NCI-H2107 (cell line): Measurements from ENCODE around the gene COPB1.
"Not testable (repeated sequence)": the region's sequence is repeated elsewhere in the genome, so short reads cannot be mapped to it uniquely, and the experiment has no call there.

Experiments used
- DNase-seq: peaks from one replicate; lab custom pipeline; 2025; lab: John Stamatoyannopoulos, UW

COPB1 gene

GRCh38 chr11:14499560-14500180 is at the start of gene COPB1:
COPB1 (minus strand) TSS chr11:14499811; CDS start chr11:14498928, 883 bp downstream.
- DNase-seq, result peak; percentile 86

- DNase-seq, result no peak
These were observed 47.8 kb upstream of the COPB1 start for GRCh38 chr11:14547440-14547839.

- no peak for DNase-seq
These were observed 47.1 kb upstream of the COPB1 start for GRCh38 chr11:14546672-14547071.

- no peak for DNase-seq
These were observed 45.0 kb upstream of the COPB1 start for GRCh38 chr11:14544611-14545010.

- DNase-seq, result no peak
These were observed 43.6 kb upstream of the COPB1 start for GRCh38 chr11:14543260-14543659.

GRCh38 chr11:14542324-14542723 is 42.7 kb upstream of the COPB1 start:
- no peak for DNase-seq

- DNase-seq, result no peak
These were observed 41.8 kb upstream of the COPB1 start for GRCh38 chr11:14541192-14541947.

GRCh38 chr11:14539982-14540421 is 40.4 kb upstream of the COPB1 start:
- no peak for DNase-seq

GRCh38 chr11:14538926-14539554 is 39.4 kb upstream of the COPB1 start:
- DNase-seq, result no peak

GRCh38 chr11:14538271-14538925 is 38.8 kb upstream of the COPB1 start:
- no peak for DNase-seq

- DNase-seq, result no peak
These were observed 37.6 kb upstream of the COPB1 start for GRCh38 chr11:14537134-14537599.

GRCh38 chr11:14535166-14535565 is 35.6 kb upstream of the COPB1 start:
- DNase-seq, result not testable (repeated sequence)

GRCh38 chr11:14529951-14530350 is 30.3 kb upstream of the COPB1 start:
- no peak for DNase-seq

- DNase-seq, result no peak
These were observed 29.7 kb upstream of the COPB1 start for GRCh38 chr11:14529321-14529720.

GRCh38 chr11:14522801-14523200 is 23.2 kb upstream of the COPB1 start:
- DNase-seq, result no peak

GRCh38 chr11:14522245-14522644 is 22.6 kb upstream of the COPB1 start:
- DNase-seq, result no peak

- DNase-seq, result no peak
These were observed 21.1 kb upstream of the COPB1 start for GRCh38 chr11:14520747-14521151.

GRCh38 chr11:14519917-14520746 is 20.5 kb upstream of the COPB1 start, which contains the start of gene PSMA1:
PSMA1 (minus strand) TSS chr11:14520386; CDS start chr11:14520299, 87 bp downstream.
- peak; percentile 88 for DNase-seq

- no peak for DNase-seq
These were observed 19.9 kb upstream of the COPB1 start for GRCh38 chr11:14519597-14519916.

GRCh38 chr11:14518820-14519219 is 19.2 kb upstream of the COPB1 start:
- DNase-seq, result no peak

- no peak for DNase-seq
These were observed 14.2 kb upstream of the COPB1 start for GRCh38 chr11:14513800-14514199.

GRCh38 chr11:14506532-14506931 is 6.9 kb upstream of the COPB1 start:
- DNase-seq, result no peak
